ENCODE measurements around the gene GPR75. TPM values are rescaled to one million over a fixed set of nuclear protein-coding genes. Genes with fewer than 3 reads are reported as not detected.

The GPR75 gene
- total and polyA plus RNA-seq, 2 of the 13 experiments (the other 11 are each of a cell fraction or from before 2014, with no cell fraction given), result 3.3 to 4.1 TPM

DNA sequence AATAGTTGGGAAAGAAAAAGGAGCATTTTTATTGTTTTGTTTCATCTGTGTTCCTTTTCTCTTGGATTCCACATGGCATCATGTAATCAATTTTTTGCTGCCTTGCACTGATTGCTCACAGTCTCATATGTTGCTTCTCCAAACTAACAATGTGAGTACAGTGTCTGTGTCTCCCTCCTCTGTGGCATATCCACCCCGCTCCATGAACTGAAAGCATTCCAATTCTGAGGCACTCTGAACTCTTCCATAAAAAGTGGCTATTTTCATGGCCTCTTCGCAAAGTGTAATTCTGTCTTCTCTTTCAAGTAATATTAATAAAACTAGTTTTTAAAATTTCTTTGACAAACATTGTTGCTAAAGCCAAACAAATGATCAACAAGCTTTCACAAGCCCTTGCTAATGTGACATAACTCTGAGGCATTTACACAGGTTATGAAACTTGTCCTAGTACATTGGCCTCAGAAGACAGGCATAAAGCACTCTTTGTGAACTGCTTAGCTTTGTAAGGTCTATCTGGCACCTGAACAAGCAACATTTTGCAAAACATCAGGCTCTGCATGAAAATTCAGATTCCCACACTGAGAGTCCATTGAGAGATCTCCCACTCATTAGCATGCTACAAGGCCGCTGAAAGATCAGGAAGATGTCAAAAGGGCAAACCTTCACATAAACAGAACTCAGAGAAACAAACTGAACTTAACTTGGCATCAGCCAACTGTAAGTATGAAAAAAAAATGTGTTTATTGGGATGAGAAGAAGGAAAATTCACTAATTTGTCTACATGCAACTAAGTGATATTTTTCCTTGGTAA is 33.0 kb downstream of the GPR75 start (continued):
- TF ChIP-seq ZFY (CRISPR knock-in tag; IDR thresholded peaks at IDR 0.05) (peak; percentile 47), ZNF20 (CRISPR knock-in tag; IDR thresholded peaks at IDR 0.05) (no peak), JDP2 (CRISPR knock-in tag; IDR thresholded peaks at IDR 0.05; ENCODE audit: borderline replicate concordance) (peak; percentile 83; the same call in 1 of the 2 replicates), CENPT (CRISPR knock-in tag; IDR thresholded peaks at IDR 0.05; ENCODE audit: low read depth) (no peak), ZNF777 (CRISPR knock-in tag; IDR thresholded peaks at IDR 0.05) (no peak), ZNF878 (CRISPR knock-in tag; IDR thresholded peaks at IDR 0.05) (peak; percentile 87; the same call in 1 of the 2 replicates), ZSCAN30 (CRISPR knock-in tag; IDR thresholded peaks at IDR 0.05) (peak; percentile 58; the same call in 1 of the 2 replicates), NONO (IDR thresholded peaks at IDR 0.05) (no peak), NONO (CRISPR knock-in tag; conservative IDR thresholded peaks at IDR 0.05) (peak; percentile 94), SNAPC2 (CRISPR knock-in tag; IDR thresholded peaks at IDR 0.05) (peak; percentile 89), ZNF329 (CRISPR knock-in tag; IDR thresholded peaks at IDR 0.05; ENCODE audit: low read depth) (no peak), CREB1 (IDR thresholded peaks at IDR 0.05) (peak; percentile 60; the same call in 1 of the 2 replicates), CREB1 (CRISPR knock-in tag; IDR thresholded peaks at IDR 0.05) (peak; percentile 88), ZFP90 (CRISPR knock-in tag; IDR thresholded peaks at IDR 0.05; ENCODE audit: borderline replicate concordance) (no peak), CBX1 (IDR thresholded peaks at IDR 0.05; ENCODE audit: low read depth) (peak; percentile 44), ZNF292 (CRISPR knock-in tag; IDR thresholded peaks at IDR 0.05; ENCODE audit: borderline replicate concordance, low read depth) (peak; percentile 85; the same call in 1 of the 2 replicates), ELF1 (CRISPR knock-in tag; IDR thresholded peaks at IDR 0.05) (peak; percentile 74)
- TF ChIP-seq, protein P1, sequence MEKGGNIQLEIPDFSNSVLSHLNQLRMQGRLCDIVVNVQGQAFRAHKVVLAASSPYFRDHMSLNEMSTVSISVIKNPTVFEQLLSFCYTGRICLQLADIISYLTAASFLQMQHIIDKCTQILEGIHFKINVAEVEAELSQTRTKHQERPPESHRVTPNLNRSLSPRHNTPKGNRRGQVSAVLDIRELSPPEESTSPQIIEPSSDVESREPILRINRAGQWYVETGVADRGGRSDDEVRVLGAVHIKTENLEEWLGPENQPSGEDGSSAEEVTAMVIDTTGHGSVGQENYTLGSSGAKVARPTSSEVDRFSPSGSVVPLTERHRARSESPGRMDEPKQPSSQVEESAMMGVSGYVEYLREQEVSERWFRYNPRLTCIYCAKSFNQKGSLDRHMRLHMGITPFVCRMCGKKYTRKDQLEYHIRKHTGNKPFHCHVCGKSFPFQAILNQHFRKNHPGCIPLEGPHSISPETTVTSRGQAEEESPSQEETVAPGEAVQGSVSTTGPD (CRISPR knock-in tag; IDR thresholded peaks at IDR 0.05), result peak; percentile 61; the same call in 1 of the 2 replicates
- TF ChIP-seq, protein P2, sequence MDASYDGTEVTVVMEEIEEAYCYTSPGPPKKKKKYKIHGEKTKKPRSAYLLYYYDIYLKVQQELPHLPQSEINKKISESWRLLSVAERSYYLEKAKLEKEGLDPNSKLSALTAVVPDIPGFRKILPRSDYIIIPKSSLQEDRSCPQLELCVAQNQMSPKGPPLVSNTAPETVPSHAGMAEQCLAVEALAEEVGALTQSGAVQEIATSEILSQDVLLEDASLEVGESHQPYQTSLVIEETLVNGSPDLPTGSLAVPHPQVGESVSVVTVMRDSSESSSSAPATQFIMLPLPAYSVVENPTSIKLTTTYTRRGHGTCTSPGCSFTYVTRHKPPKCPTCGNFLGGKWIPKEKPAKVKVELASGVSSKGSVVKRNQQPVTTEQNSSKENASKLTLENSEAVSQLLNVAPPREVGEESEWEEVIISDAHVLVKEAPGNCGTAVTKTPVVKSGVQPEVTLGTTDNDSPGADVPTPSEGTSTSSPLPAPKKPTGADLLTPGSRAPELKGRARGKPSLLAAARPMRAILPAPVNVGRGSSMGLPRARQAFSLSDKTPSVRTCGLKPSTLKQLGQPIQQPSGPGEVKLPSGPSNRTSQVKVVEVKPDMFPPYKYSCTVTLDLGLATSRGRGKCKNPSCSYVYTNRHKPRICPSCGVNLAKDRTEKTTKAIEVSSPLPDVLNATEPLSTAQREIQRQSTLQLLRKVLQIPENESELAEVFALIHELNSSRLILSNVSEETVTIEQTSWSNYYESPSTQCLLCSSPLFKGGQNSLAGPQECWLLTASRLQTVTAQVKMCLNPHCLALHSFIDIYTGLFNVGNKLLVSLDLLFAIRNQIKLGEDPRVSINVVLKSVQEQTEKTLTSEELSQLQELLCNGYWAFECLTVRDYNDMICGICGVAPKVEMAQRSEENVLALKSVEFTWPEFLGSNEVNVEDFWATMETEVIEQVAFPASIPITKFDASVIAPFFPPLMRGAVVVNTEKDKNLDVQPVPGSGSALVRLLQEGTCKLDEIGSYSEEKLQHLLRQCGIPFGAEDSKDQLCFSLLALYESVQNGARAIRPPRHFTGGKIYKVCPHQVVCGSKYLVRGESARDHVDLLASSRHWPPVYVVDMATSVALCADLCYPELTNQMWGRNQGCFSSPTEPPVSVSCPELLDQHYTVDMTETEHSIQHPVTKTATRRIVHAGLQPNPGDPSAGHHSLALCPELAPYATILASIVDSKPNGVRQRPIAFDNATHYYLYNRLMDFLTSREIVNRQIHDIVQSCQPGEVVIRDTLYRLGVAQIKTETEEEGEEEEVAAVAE (CRISPR knock-in tag; IDR thresholded peaks at IDR 0.05; ENCODE audit: borderline replicate concordance), result peak; percentile 90
- TF ChIP-seq, protein P3, sequence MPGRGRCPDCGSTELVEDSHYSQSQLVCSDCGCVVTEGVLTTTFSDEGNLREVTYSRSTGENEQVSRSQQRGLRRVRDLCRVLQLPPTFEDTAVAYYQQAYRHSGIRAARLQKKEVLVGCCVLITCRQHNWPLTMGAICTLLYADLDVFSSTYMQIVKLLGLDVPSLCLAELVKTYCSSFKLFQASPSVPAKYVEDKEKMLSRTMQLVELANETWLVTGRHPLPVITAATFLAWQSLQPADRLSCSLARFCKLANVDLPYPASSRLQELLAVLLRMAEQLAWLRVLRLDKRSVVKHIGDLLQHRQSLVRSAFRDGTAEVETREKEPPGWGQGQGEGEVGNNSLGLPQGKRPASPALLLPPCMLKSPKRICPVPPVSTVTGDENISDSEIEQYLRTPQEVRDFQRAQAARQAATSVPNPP (CRISPR knock-in tag; IDR thresholded peaks at IDR 0.05), result peak; percentile 80; the same call in 1 of the 2 replicates
- TF ChIP-seq, protein P4, sequence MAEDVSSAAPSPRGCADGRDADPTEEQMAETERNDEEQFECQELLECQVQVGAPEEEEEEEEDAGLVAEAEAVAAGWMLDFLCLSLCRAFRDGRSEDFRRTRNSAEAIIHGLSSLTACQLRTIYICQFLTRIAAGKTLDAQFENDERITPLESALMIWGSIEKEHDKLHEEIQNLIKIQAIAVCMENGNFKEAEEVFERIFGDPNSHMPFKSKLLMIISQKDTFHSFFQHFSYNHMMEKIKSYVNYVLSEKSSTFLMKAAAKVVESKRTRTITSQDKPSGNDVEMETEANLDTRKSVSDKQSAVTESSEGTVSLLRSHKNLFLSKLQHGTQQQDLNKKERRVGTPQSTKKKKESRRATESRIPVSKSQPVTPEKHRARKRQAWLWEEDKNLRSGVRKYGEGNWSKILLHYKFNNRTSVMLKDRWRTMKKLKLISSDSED (CRISPR knock-in tag; IDR thresholded peaks at IDR 0.05), result no peak
- TF ChIP-seq, protein P5, sequence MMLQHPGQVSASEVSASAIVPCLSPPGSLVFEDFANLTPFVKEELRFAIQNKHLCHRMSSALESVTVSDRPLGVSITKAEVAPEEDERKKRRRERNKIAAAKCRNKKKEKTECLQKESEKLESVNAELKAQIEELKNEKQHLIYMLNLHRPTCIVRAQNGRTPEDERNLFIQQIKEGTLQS (CRISPR knock-in tag; IDR thresholded peaks at IDR 0.05), result peak; percentile 73
